Nephron (organoid): ENCODE data around the gene SDF2.

ENCODE experiments used
- H3K27ac Mint-ChIP-seq, 3 experiments: 2 replicates each; pipeline ENCODE4 v1.8.0; 2020; ENCODE audit warnings: mixed read lengths in 3 of 3, mild to moderate bottlenecking in 2 of 3, moderate library complexity in 1 of 3
- H3K27me3 Mint-ChIP-seq: 2 replicates; pipeline ENCODE4 v1.8.0; 2021; ENCODE audit warnings: low read depth, mild to moderate bottlenecking, moderate library complexity, mixed read lengths
- H3K36me3 Mint-ChIP-seq: 2 replicates; pipeline ENCODE4 v1.8.0; 2020; ENCODE audit warnings: low read depth, mixed read lengths
- H3K4me1 Mint-ChIP-seq: 2 replicates; pipeline ENCODE4 v1.8.0; 2020; ENCODE audit warnings: mixed read lengths
- H3K4me3 Mint-ChIP-seq, 3 experiments: 2 replicates each; pipeline ENCODE4 v1.8.0; 2020; ENCODE audit warnings: mild to moderate bottlenecking in 3 of 3, mixed read lengths in 3 of 3, moderate library complexity in 2 of 3
- H3K9me3 Mint-ChIP-seq: 2 replicates; pipeline ENCODE4 v1.8.0; 2020; ENCODE audit warnings: mixed read lengths
- CTCF ChIP-seq, 3 experiments: fragments of 200-600 bp; sonication (generic); IDR thresholded peaks; one replicate each; pipeline ENCODE4 v1.5.0; 2021; ENCODE audit warnings: antibody characterized with exemption in 3 of 3; ENCODE audit not compliant: unreplicated experiment in 3 of 3

The SDF2 gene

DNA sequence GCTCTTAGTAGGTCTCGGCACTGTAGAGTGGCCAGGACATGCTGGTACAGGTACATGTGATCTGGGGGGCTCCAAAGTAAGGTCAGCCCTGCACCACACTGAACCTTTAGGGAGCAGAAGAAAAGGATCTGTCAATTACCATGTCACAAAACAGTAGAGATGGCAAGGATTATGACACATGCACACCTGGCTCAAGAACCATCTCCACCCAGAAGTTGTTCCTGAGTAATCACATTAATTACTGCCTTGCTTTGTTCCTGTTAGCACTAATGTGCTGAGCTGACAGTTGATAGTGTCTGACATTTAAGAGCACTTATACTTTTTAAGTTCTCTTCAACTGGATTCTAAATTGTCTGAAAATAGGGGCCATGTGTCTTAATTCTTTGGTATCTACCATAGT, 26.2 kb downstream of the SDF2 start:
- H3K4me1 Mint-ChIP-seq = no peaks in the 10 kb centered on the region
- H3K27me3 Mint-ChIP-seq = no peaks in the 10 kb centered on the region
- H3K36me3 Mint-ChIP-seq = peaks cover 95% of the 10 kb centered on the region
- no peak overlapping the region for H3K27ac Mint-ChIP-seq
- H3K4me3 Mint-ChIP-seq = no peak overlapping the region
- H3K9me3 Mint-ChIP-seq = no peaks in the 10 kb centered on the region
- no peak for TF ChIP-seq CTCF (IDR thresholded peaks at IDR 0.05; ENCODE audit: unreplicated experiment in 3 of 3)

GRCh38 chr17:28634206-28634865, 27.4 kb downstream of the SDF2 start:
- TF ChIP-seq CTCF (IDR thresholded peaks at IDR 0.05; ENCODE audit: unreplicated experiment in 3 of 3) = no peak
- Mint-ChIP-seq H3K4me3 (no peak overlapping the region), H3K4me1 (no peaks in the 10 kb centered on the region), H3K9me3 (no peaks in the 10 kb centered on the region), H3K27me3 (no peaks in the 10 kb centered on the region), H3K27ac (no peak overlapping the region), H3K36me3 (peaks cover 85% of the 10 kb centered on the region)

DNA sequence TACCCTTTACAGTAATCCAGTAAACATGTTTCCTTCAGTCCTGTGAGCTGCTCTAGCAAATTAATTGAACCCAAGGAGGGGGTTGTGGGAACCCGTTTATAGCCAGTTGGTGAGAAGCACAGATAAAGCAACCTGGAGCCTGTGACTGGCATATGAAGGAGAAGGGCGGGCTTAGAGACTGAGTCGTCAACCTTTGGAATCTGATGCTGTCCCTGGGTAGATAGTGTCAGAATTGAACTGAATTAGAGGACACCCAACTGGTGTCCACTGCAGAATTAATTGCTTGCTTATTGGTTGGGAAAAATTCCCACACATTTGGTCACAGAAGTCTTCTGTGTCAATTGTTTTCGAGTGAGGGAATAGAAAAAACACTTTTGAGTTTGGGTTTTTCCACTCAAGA, 34.9 kb downstream of the SDF2 start:
- Mint-ChIP-seq H3K4me3 (no peak overlapping the region), H3K4me1 (no peaks in the 10 kb centered on the region), H3K27me3 (no peaks in the 10 kb centered on the region), H3K9me3 (no peaks in the 10 kb centered on the region), H3K36me3 (peaks cover 66% of the 10 kb centered on the region), H3K27ac (no peak overlapping the region)
- no peak for TF ChIP-seq CTCF (IDR thresholded peaks at IDR 0.05; ENCODE audit: unreplicated experiment in 3 of 3)

GRCh38 chr17:28624148-28624547, 37.6 kb downstream of the SDF2 start:
- Mint-ChIP-seq H3K27me3 (no peaks in the 10 kb centered on the region), H3K36me3 (peaks cover 79% of the 10 kb centered on the region), H3K9me3 (no peaks in the 10 kb centered on the region), H3K4me1 (no peaks in the 10 kb centered on the region), H3K27ac (no peak overlapping the region), H3K4me3 (no peak overlapping the region)
- no peak for TF ChIP-seq CTCF (IDR thresholded peaks at IDR 0.05; ENCODE audit: unreplicated experiment in 3 of 3)

- TF ChIP-seq CTCF (IDR thresholded peaks at IDR 0.05; ENCODE audit: unreplicated experiment in 3 of 3) = no peak
- no peak overlapping the region for H3K27ac Mint-ChIP-seq
- H3K36me3 Mint-ChIP-seq = peaks cover 83% of the 10 kb centered on the region
- no peaks in the 10 kb centered on the region for H3K27me3 Mint-ChIP-seq
- H3K4me1 Mint-ChIP-seq = no peaks in the 10 kb centered on the region
- no peaks in the 10 kb centered on the region for H3K9me3 Mint-ChIP-seq
- H3K4me3 Mint-ChIP-seq = no peak overlapping the region
Measured at GRCh38 chr17:28623696-28624095, 38.0 kb downstream of the SDF2 start.

- H3K4me3 Mint-ChIP-seq = no peak overlapping the region
- H3K4me1 Mint-ChIP-seq = no peaks in the 10 kb centered on the region
- H3K9me3 Mint-ChIP-seq = no peaks in the 10 kb centered on the region
- H3K27ac Mint-ChIP-seq = no peak overlapping the region
- peaks cover 84% of the 10 kb centered on the region for H3K36me3 Mint-ChIP-seq
- no peaks in the 10 kb centered on the region for H3K27me3 Mint-ChIP-seq
- TF ChIP-seq CTCF (IDR thresholded peaks at IDR 0.05; ENCODE audit: unreplicated experiment in 3 of 3) = no peak
Measured at GRCh38 chr17:28622186-28622585, 39.5 kb downstream of the SDF2 start.
